CD4-positive, alpha-beta T cell treated with Interleukin-17A for 4 hours (primary cell): ENCODE measurements around the gene AMBRA1.
"Not testable (repeated sequence)": the region's sequence is repeated elsewhere in the genome, so short reads cannot be mapped to it uniquely, and the experiment has no call there.

Source experiments
- DNase-seq: peaks from one replicate; pipeline ENCODE4 v3.0.0-alpha.2; 2020; ENCODE audit warnings: mixed read lengths

AMBRA1 gene

DNA sequence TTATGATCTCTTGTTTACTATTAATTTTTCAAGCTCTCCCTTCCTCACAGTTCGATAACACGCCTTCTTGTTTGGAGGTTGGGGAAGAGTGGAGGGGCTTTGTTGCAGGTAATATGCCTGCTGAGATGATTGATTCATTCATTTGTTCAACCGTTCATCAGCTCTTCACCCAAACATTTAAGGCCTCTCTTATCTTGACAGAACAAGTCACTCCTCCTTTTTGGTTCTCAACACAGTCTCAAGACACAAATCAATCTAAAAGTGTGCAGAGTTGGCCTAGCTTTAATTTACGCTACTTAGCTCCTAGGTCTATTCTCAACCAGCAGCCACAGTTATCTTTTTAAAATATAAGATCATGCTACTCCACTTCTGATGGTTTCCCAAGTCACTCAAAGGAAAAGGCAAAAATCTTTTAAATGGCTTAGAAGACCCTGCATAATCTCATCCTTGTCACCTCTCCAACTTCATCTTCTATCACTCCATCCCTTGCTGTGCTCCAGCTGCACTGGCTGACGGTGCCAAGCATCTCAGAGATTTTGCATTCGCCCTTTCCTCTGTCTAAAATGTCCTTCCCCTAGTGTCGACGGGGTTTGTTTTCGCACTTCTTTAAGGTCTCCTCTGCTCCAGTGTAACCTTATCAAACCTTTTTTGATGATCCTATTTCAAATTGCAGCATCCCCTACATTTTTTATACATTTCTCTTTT, 60.3 kb downstream of the AMBRA1 start:
- DNase-seq = no peak

DNA sequence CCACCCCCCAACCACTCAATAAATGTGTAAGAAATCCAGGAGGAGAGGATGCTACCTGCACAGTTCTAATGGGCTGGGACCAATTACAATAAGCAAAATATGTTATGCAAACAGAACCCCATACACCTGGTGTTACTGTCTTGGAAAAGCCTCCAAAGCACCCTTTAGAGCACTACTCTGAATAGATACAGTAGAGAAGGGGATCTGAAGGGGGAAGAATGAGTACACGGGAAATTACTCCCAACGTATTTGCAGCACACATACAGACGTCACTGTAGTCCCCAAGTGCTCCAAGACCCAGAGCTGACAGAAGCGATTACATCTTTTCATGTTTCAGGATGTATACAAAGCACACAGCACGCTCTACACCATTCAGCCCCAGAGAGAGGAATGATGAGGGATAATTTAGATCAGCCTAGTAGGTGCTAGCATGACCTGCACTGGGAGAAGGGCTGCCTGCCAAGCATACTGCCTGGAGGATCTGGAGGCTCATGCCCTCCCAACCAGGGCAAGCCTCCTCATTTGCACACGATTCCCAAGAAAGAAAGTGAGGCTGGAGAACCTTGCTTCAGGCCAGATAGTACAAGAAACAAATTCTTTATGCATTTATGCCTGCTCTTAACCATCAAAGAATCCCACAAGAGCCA, 63.8 kb downstream of the AMBRA1 start:
- DNase-seq = no peak

DNA sequence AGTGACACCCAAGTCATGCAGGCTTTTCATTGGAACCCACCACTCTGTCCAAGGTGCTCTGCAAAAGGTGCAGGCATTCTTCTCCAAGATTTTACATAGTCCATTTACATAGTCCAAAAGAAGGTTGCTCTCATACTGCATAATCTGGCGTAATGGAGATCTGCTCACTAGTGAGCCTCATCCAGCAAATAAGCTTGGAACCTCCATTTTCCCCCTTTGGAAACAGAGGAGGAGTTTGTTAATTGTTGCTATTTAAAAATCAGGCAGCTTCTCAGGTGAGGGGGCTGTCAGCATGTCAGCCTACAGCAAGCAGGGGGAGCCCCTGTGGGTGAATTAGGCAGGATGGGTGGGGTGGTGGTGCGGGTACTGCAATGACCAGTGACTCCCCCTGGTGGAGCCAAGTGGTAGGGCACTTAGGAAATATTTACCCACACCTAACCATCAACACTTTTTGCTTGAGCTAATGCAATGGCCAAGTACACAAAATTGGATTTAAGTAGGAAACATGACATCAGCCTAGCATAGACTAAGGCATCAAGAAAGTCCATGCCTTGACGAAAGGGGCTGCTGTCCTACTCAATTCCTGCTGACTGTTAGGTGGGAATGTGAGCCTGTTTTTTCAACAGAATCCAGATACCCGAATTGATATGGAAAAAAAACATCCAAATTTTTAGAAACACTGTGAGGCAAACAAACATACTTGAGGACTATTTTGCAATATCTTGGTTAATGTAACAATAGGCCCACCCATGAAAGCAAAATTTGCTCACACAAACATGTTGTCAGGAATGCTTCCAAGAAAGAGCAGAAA, 64.5 kb downstream of the AMBRA1 start:
- DNase-seq = peak; percentile 79

DNA sequence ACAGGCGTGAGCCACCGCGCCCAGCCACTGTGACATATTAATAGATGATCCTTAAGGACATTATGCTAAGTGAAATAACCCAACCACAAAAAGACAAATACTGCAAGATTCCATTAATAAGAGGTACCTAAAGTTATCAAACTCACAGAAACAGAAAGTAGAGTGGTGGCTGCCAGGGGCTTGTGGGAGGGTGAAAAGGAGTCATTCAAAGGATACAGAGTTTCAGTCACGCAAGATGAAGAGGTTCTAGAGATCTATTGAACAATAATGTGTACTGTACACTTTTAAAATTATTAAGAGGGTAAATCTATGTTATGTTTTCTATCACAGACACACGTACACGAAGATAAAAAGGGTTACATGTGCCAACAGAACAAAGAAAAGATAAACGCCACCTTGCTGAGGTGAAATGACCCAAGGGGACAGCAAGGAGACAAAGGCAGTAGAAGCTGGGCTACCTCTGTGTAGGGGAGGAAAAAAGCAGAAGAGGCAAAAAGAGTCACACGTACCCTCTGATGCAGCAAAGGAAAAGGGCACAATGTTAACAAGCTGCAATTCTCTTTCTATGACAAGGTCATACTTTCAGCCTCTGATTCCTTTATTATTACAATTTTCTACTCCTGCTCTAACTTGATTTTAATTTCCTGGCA, 65.3 kb downstream of the AMBRA1 start:
- no peak for DNase-seq

DNA sequence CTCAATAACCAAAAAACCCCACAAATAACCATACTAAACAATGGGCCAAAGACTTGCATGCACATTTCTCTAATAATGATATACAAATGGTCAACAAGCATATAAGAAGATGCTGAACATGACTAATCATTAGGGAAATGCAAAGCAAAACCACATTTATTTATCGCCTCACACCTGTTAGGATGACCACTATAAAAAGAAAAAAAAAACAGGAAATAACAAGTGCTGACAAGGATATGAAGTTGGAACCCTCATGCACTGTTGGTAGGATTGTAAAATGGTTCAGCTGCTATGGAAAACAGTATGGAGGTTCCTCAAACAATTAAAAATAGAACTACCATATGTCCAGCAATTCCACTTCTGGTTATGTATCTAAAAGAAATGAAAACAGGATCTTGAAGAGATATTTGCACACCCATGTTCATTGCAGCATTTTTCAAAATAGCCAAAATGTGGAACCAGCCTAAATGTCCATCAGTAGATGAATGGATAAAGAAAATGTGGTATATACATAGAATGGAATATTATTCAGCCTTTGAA, 66.2 kb downstream of the AMBRA1 start:
- DNase-seq = no peak

DNA sequence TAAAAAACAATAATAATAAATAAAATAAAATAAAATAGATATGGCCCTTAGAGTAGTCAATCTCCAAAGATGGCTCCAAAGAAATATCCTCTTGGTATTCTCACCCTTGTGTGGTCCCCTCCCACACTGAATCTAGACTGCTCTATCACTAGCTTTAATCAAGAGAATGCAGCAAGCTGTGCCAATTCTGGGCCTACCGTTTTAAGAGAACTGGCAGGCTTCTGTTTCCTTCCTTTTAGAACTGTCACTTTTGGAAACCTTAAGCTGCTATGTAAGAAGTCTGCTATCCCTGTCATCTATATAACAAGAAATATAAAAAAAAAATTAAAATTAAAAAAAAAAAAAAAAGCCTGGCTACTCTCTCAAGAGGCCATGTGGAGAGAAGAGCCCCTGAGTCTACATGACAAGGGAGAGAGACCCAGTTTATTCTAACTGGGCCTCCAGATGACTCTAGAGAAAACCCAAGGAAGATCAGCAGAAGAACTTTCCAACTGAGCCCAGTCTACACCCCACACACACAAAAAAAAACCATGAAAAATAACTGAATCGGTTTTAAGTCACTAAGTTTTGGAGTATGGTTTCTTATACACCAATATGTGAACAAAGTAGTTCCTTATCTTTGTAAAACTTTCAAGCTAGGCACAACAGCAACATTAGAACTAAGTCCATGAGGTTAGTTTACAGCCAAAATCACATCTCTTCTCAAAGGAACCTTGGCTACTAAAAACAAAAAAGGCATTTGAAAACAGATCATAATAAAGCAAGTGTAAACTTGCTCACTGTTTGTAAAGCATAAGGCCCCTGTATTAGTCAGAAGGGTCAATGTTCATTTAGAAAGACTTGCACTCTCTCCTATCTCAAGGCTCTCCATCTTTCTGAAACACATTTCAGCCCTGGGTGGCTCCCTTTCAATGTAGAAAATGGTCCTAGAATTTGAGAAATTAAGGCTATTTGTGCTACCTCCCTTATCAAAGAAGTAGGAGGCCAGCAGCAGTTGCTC, 67.3 kb downstream of the AMBRA1 start:
- DNase-seq = no peak

DNA sequence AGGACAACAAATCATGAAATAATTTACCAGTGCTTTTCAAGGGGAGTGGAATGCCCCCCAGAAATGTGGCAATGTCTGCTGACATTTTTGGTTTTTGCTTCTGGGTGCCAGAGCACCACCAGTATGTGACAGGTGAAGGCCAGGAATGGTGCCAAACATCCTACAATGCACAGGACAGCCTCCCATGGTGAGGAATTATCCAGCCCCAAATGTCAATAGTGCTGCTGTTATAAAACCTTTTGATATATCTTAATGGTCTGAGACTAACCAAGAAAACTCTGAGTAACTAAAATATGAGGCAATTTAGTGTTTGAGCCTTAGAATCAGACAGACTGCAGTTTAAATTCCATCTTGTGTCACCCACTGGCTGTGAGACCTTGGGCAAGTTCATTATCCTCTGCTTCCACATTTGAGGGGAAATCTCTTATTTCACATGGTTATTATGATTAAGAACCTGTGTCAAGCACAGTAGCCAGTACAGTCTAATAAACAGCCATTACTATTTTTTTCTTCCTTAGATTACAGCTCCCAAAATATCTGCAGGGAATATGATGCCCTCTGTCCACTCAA, 69.5 kb downstream of the AMBRA1 start:
- no peak for DNase-seq

DNA sequence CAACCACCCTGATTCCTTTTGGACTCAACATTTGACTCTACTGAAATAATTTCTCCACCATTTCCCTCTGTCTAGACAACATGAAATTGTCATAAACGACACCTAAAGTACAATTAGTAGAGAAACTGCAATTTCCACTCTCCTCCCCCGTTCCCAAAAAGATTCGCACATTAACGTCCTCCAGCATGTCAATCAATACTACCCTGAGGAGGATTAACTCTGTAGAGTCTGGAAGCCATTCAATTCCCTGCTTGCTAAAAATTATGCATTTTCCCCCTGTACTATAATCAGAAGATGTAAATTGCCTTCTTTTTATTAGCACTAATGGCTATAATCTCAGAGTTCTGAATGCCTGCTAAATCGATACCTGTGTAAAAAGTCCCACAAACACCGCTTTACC, 70.5 kb downstream of the AMBRA1 start:
- no peak for DNase-seq

DNA sequence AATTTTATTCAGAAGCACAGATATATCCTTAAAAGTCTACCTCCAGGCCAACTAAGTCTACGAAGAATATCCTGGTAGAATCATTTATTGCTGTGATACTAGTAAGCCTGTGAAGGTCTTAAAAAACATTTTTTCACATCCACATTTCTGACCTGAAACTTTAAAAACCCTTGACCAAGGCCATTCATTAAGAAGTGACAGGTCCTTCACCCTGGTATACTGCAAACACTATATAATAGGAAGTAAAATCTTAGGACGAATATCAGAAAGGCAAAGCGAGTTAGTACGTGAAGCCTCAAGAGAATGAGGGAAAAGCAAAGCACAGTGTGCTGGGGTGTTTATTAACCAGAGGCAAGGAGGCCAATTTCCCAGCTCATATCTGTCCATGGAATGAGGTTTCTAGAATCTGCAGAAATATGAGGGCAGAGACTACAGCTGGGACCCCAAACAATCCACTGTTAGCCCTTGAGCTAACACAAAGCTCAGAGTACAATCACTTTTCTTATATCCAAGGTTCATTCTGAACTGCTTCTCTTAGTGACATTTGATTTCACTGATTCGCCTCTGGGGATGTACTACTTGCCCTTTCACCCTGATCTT, 71.0 kb downstream of the AMBRA1 start:
- DNase-seq = no peak

DNA sequence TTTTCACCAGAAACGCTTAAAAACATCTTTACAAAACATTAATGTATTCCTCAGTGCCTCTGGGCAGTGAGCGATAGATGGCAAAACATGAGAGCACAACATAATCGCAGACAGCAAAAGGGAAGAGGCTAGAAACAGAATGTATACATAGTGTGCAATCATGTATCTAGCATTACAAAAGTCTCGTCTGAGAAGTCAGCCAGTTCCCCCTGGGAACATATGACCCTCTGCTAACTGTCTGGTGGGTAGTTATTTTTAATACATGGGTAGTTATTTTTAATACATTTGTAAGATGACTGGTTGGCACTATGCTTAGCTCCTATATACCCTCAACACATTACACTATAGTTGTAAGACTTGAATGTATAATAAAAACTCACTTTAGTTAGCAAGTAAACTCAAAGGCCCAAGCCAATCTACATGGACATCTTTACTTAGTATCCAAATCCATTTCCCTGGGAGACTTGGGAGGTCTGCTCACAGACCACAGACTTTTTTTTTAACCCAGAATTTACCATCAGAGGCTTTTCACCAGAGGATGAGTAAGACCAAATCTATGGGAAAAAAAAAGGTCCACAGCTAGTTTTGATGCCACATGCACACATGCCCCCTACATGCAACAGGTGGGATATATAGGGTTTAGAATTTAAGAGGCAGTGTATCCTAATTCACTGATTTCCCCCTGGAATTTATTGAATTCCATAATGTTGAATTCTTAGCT, 71.7 kb downstream of the AMBRA1 start:
- no peak for DNase-seq

DNA sequence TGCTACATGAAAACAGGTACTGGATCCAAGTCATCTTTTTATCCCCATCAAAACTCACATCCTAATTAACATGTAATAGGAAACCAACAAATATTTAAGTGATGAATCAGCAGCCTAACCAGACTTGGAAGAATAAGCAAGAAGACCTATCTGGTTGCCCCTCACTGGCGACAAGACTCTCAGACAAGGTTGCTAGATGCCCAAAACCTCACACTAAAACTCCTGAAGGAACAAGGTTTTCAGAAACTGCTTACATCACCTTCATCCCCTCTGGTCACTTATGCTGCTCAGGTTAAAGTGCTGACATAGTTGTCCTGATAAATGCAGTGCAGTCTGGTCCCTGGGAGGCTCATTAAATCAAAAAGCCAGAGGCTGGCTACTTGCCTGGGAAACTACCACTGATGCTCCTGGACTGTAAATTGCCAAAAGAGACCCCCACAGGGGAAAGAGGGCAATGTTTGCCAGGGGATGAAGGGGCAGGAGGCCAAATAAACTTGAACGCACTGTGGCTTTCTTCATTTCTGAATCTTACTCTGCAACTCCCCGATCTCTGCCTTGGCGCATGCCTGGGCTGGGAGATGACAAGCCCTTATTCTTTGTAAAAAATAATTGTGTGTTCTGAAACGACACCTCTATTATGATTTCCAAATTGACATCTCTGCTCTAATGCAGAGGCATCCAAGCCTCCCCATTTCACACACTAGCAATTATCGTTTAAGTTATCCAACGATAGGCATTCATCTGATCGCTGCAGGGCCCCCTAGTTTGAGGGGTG, 72.7 kb downstream of the AMBRA1 start:
- DNase-seq = no peak

DNA sequence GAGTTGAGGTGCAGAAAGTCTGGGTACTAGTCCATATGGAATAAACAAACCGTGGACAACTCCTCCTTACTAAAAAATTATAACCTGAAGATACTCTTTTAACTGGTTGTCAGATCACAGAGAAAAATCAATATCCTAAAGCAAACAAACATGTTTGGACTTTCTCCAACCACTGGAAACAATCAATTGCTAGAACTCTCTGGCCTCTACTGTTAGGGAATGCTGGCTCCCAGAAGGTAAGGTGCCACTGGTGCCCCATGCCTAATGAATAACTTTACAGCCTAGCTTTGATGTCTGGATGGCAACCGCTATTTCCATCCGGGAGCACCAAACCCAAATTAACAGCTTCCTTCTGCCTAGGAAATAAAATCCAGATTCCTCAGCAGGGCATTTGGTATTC, 74.5 kb downstream of the AMBRA1 start:
- DNase-seq = no peak

DNA sequence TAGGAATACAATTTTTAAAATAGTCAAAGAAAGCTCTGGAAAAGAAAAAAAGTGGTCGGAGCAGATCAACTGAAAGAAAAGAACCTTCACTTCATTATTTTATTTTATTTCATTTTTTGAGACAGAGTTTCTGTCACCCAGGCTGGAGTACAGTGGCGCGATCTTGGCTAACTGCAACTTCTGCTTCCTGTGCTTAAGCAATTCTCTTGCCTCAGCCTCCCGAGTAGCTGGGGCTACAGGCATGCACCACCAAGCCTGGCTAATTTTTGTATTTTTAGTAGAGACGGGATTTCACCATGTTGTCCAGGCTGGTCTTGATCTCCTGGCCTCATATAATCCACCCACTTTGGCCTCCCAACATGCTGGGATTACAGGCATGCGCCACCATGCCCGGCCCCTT, 74.9 kb downstream of the AMBRA1 start:
- DNase-seq = not testable (repeated sequence)

DNA sequence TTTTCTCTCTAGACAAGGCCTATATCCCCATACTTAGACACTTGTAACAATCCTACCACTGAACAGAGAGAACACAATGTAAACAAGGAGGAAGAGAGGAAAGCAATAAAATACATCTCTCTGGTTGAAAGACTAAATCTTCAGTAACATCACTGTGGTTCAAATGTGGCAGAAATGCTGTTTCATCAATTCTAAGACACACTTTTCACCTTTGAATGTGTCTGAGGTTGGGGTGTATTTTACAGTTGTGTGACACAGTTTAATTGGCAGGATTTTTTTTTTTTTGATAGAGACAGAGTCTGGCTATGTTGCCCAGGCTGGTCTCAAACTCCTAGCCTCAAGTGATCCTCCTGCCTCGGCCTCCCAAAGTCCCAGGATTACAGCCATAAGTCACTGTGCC, 79.5 kb downstream of the AMBRA1 start:
- DNase-seq = no peak

DNA sequence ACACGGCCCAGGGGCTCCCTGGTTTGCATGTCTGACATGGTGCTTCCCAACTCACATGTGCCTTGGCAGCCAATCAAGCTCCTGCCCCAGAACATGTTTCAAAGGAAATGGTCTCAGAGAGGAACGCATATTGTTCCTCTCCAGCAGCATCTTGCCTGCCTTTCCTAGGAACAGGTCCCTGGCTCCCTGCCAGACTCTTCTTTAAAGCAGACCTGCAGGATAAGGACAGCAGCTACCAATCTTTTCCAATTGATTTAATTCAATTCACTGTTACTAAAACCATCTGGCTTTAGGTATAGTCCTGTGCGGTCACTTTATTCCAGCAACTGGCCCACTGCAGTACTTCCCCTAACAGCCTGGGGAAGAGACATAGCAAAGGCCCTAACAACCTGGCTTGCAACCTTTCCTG, 79.9 kb downstream of the AMBRA1 start:
- DNase-seq = no peak

DNA sequence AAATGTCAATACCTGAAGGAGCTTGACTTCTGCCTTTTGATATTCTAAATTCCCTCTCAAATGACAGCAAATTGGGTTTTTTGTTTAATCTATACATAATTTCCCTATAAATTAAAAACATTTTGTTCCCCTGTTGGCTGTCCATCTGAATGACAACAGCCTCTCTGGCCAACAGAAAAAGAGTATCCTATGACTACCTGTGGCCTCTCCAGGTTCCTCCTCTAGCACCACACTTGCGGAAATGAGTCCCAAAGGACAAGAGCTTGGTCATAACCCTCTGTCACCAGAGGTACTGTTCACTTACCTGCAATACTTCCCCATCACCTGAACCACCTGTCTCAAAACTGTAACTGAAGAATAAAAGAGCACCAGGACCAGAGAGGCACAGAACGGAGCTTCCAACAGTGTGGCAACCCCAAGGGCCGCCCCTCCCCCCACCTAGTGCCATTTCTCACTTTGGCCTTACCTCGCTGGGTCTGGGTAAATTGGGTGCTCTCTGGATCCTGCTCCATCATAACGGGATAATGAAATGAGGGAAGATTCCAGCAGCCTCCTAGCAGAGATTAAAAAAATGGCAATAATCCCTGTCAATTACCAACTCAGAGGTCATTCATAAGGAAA, 81.5 kb downstream of the AMBRA1 start:
- DNase-seq = no peak

DNA sequence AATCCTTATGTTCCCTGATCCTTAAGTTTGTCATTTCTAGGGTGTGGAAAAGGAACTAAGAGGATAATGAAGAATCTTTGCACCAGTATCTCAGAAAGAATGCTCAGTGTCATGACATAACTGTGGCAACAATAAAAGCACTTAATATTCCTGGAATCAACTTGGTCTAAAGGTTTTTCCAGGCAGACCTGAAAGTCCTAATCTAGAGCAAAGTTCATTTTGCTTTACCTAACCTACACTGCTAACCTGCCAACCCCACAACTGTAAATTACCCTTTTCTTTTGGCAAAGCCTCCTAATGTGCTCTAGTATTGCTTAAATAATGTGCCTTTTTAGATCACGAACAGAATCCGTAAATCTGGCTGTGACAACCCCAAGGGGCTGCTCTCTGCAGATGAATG, 82.5 kb downstream of the AMBRA1 start:
- DNase-seq = no peak

DNA sequence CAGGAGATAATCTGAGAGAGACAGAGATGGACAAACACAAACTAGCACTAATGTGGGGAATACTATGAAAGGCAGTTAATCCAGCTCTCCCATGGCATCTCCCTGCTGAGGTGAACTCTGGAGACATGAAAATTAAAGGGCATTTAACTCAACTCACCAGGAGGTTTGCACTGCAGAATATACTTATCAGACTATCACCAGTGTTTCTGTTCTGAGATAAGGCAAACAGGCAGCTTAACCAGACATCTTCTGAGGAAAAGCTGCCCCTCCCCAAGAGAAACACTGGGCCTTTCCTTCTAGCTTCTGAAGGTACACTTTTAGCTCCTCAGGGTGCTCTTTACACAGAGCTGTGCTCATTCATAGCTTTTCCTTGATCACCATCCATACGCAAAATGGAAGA, 85.5 kb downstream of the AMBRA1 start:
- DNase-seq = no peak

DNA sequence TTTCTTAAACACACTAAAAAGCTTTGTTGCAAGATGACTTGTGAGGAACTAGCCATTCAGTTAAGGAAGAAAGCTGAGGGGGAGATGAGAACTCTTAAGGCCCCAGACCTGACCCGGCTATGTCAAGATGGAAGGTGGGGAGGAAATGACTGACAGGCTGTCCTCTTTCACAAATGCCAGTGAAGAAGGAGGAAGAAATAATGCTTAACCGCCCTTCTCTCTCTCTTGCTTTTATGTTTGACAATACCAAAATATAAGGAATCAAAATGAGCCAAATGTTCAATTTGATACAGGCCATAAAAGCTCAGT, 87.4 kb downstream of the AMBRA1 start:
- DNase-seq = no peak
